UCSD-AML1 (cell line): Measurements from ENCODE around the gene EFL1.

ENCODE experiments used
- DNase-seq: peaks from one replicate; lab custom pipeline; 2025; ENCODE audit not compliant: unreplicated experiment; lab: John Stamatoyannopoulos, UW

The EFL1 gene

GRCh38 chr15:82086243-82086995, 176.1 kb downstream of the EFL1 start:
- DNase-seq: no peak

DNA sequence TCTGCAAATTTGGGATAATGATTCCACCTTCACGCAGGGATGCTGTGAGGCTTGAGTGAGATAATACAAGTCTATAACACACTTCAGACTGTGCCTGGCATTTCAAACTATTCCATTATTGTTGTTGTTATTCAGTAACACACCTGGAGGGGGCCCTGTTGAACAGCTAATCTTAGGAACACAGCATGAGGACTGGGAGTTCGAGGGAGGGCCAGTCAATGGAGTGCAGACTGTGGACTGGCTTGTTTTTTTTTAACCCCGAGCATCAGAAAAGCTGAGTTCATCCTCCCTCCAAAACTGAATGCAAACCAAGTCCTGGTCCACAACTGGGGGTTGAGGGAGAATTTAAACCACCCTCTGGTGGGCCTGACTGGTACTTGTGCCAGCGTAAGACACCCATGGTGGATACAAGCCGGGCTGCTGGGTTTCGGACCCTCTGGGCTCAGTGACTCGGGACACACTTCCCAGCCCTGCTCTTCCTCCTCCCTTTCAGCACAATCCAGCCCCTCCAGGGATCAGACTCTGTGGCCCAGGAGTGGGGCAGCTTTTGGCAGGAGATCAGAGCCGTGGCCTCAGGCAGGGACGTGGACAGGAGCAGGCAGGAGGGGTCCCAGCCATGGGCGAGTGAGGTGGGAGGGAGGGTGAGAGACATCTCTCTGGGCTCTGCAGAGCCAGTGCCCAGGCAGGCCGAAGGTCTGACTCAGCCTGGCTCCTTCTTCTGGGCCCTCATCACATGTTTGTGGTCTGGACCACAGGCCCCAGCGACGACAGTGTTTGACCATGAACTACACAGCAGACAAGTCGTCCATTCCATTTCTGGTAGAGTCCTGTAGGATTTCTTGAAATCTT, 180.4 kb downstream of the EFL1 start:
- DNase-seq: peak; percentile 43

DNA sequence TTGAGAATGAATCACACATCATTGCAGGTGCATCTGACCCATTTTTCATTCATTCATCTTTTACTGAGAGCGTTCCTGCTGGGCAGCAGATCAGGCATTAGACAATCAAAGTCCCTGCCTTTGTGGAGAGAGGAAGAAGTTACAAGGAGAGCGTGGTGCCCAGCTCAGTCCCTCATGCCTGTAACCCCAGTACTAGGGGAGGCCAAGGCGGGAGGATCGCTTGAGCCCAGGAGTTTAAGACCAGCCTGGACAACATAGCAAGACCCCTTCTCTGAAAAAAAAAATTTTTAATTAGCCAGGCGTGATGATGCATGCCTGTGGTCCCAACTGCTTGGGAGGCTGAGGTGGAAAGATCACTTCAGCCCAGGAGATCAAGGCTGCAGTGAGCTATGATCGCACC, 181.8 kb downstream of the EFL1 start:
- no peak for DNase-seq
